ENCODE results near the gene NLGN4X. TPM values are rescaled to one million over a fixed set of nuclear protein-coding genes. Genes with fewer than 3 reads are reported as not detected.

The NLGN4X gene
- polyA plus RNA-seq, 1 donor from 2014 or later: 18.0 TPM

DNA sequence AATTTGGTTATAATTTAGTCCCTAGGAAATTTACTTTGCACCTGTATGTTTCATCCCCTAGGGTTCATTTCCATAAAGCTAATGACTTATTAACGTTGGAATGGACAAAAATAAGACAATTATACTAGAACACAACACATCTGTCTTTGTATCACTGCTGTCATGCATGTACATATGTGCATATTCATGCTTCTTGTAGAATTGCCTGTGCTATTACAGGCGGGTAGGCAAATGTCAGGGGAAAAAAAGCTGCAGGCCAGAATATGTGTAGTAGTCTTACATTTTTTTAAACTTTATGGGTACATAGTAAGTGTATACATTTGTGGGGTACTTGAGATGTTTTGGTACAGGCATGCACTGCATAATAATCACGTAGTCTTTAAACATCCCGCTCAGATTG lies 209.6 kb downstream of the NLGN4X start:
- Histone ChIP-seq H3K9me2 (ENCODE audit: insufficient read depth, low read length) (no peaks in the 10 kb centered on the region), H3K9ac (ENCODE audit: low read length) (no peak overlapping the region), H3K36me3 (ENCODE audit: insufficient read depth, low read length) (no peaks in the 10 kb centered on the region), H3K27ac (ENCODE audit: low read length) (no peak overlapping the region), H3F3A (ENCODE audit: insufficient read depth, low read length, poor library complexity, severe bottlenecking) (no peaks in the 10 kb centered on the region), H3K4me2 (ENCODE audit: low read length) (no peak overlapping the region), H3K9me3 (ENCODE audit: low read length) (no peaks in the 10 kb centered on the region), H3K79me2 (replicated peaks; ENCODE audit: insufficient read depth, low read length) (no peaks in the 10 kb centered on the region), H4K20me1 (ENCODE audit: insufficient read depth) (no peaks in the 10 kb centered on the region), H2AFZ (ENCODE audit: low read depth, low read length) (no peak overlapping the region), H3K4me3 (ENCODE audit: low read length) (no peak overlapping the region), H3K27me3 (ENCODE audit: insufficient read depth, low read depth, low read length) (no peaks in the 10 kb centered on the region)
- TF ChIP-seq EZH2 (IDR thresholded peaks at IDR 0.05; ENCODE audit: borderline replicate concordance, insufficient read depth, low read length, poor library complexity, severe bottlenecking): no peak
- TF ChIP-seq, protein P1, sequence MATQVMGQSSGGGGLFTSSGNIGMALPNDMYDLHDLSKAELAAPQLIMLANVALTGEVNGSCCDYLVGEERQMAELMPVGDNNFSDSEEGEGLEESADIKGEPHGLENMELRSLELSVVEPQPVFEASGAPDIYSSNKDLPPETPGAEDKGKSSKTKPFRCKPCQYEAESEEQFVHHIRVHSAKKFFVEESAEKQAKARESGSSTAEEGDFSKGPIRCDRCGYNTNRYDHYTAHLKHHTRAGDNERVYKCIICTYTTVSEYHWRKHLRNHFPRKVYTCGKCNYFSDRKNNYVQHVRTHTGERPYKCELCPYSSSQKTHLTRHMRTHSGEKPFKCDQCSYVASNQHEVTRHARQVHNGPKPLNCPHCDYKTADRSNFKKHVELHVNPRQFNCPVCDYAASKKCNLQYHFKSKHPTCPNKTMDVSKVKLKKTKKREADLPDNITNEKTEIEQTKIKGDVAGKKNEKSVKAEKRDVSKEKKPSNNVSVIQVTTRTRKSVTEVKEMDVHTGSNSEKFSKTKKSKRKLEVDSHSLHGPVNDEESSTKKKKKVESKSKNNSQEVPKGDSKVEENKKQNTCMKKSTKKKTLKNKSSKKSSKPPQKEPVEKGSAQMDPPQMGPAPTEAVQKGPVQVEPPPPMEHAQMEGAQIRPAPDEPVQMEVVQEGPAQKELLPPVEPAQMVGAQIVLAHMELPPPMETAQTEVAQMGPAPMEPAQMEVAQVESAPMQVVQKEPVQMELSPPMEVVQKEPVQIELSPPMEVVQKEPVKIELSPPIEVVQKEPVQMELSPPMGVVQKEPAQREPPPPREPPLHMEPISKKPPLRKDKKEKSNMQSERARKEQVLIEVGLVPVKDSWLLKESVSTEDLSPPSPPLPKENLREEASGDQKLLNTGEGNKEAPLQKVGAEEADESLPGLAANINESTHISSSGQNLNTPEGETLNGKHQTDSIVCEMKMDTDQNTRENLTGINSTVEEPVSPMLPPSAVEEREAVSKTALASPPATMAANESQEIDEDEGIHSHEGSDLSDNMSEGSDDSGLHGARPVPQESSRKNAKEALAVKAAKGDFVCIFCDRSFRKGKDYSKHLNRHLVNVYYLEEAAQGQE (IDR thresholded peaks at IDR 0.05; ENCODE audit: borderline replicate concordance): no peak
- no peak for TF ChIP-seq POLR2AphosphoS5 (IDR thresholded peaks at IDR 0.05)
- TF ChIP-seq TAF1 (IDR thresholded peaks at IDR 0.05; ENCODE audit: low read depth): no peak
- TF ChIP-seq EP300 (conservative IDR thresholded peaks at IDR 0.05; ENCODE audit: poor library complexity, severe bottlenecking): no peak
- TF ChIP-seq, protein P2, sequence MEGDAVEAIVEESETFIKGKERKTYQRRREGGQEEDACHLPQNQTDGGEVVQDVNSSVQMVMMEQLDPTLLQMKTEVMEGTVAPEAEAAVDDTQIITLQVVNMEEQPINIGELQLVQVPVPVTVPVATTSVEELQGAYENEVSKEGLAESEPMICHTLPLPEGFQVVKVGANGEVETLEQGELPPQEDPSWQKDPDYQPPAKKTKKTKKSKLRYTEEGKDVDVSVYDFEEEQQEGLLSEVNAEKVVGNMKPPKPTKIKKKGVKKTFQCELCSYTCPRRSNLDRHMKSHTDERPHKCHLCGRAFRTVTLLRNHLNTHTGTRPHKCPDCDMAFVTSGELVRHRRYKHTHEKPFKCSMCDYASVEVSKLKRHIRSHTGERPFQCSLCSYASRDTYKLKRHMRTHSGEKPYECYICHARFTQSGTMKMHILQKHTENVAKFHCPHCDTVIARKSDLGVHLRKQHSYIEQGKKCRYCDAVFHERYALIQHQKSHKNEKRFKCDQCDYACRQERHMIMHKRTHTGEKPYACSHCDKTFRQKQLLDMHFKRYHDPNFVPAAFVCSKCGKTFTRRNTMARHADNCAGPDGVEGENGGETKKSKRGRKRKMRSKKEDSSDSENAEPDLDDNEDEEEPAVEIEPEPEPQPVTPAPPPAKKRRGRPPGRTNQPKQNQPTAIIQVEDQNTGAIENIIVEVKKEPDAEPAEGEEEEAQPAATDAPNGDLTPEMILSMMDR (IDR thresholded peaks at IDR 0.05; ENCODE audit: poor library complexity, severe bottlenecking): no peak
- no peak for TF ChIP-seq MXI1 (conservative IDR thresholded peaks at IDR 0.05; ENCODE audit: poor library complexity, severe bottlenecking)
- TF ChIP-seq SMC3 (conservative IDR thresholded peaks at IDR 0.05; ENCODE audit: poor library complexity): no peak
- TF ChIP-seq RAD21 (conservative IDR thresholded peaks at IDR 0.05): no peak

DNA sequence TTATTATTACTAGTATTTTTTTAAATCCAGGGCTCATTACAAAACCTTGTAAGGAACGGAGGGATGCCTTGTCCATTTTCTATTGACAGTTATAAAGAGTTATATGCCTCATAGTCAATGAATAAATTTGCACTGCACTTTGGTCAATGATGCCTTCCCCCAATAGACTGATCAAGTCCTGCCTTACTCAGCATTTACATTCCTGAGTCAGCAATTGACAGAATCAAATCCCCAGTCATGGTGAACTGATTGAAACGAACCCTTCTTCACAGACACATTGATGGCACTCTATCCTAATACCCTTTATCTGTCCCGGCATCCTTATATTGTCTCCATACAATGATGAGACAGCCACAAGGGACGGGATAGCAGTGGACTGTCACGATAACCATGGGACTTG lies 213.2 kb downstream of the NLGN4X start:
- H3K27me3 ChIP-seq (ENCODE audit: insufficient read depth, low read depth, low read length): no peaks in the 10 kb centered on the region
- no peak overlapping the region for H3K27ac ChIP-seq (ENCODE audit: low read length)
- H3K9ac ChIP-seq (ENCODE audit: low read length): no peak overlapping the region
- no peak overlapping the region for H3K4me2 ChIP-seq (ENCODE audit: low read length)
- no peaks in the 10 kb centered on the region for H3F3A ChIP-seq (ENCODE audit: insufficient read depth, low read length, poor library complexity, severe bottlenecking)
- no peaks in the 10 kb centered on the region for H4K20me1 ChIP-seq (ENCODE audit: insufficient read depth)
- no peaks in the 10 kb centered on the region for H3K36me3 ChIP-seq (ENCODE audit: insufficient read depth, low read length)
- H2AFZ ChIP-seq (ENCODE audit: low read depth, low read length): no peak overlapping the region
- H3K9me3 ChIP-seq (ENCODE audit: low read length): no peaks in the 10 kb centered on the region
- no peak overlapping the region for H3K4me3 ChIP-seq (ENCODE audit: low read length)
- TF ChIP-seq EP300 (conservative IDR thresholded peaks at IDR 0.05; ENCODE audit: poor library complexity, severe bottlenecking): no peak
- TF ChIP-seq POLR2AphosphoS5 (IDR thresholded peaks at IDR 0.05): no peak
- no peak for TF ChIP-seq RAD21 (conservative IDR thresholded peaks at IDR 0.05)
- TF ChIP-seq EZH2 (IDR thresholded peaks at IDR 0.05; ENCODE audit: borderline replicate concordance, insufficient read depth, low read length, poor library complexity, severe bottlenecking): no peak
- TF ChIP-seq SMC3 (conservative IDR thresholded peaks at IDR 0.05; ENCODE audit: poor library complexity): no peak
- H3K9me2 ChIP-seq (ENCODE audit: insufficient read depth, low read length): no peaks in the 10 kb centered on the region
- H3K79me2 ChIP-seq (replicated peaks; ENCODE audit: insufficient read depth, low read length): no peaks in the 10 kb centered on the region
